Activated effector memory CD4-positive, alpha-beta T cell treated with Interleukin-2 at 50 U/mL for 16 hours (primary cell): Measurements from ENCODE around the gene CTTNBP2NL.
"Not testable (repeated sequence)": the region's sequence is repeated elsewhere in the genome, so short reads cannot be mapped to it uniquely, and the experiment has no call there.

Source experiments
- DNase-seq: peaks from one replicate; pipeline ENCODE4 v3.0.0-alpha.2; 2020

CTTNBP2NL gene

DNA sequence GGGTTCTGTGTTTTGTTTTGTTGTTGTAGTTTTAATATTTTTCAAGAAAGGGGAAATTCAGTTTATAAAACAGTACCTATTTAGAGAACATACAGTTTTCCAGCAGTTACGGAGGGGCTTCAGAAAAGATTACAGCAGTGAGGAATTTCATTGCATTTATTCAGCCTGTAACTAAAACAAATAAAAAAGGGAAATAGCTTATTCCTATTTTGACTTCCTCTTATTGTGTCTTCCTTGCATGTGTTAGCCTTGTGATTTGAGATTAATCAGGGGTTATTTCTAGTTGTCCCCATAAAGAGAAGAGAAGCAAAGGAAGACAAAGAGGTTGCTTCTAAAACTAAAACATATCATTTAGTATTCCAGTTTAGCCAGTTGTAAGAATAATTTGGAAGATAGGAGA, 35.0 kb downstream of the CTTNBP2NL start:
- no peak for DNase-seq

DNA sequence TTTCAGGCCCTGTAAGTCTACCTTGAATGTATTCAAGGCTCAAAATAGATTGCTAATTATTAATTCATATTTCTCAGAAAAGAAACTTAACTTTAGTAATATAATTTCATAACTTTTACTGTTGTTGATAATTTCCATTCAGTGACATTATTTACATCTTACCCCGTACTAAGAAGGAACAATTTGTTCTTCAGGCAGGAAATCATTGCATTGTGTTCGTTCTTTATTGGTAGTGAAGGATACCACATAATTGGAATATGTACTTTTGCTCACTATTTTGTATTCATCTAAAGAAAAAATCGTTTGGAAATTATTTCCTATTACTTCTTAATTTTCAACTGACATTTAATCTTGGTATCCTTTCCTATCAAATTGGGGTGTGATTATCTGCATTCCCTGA, 39.4 kb downstream of the CTTNBP2NL start:
- DNase-seq: no peak

DNA sequence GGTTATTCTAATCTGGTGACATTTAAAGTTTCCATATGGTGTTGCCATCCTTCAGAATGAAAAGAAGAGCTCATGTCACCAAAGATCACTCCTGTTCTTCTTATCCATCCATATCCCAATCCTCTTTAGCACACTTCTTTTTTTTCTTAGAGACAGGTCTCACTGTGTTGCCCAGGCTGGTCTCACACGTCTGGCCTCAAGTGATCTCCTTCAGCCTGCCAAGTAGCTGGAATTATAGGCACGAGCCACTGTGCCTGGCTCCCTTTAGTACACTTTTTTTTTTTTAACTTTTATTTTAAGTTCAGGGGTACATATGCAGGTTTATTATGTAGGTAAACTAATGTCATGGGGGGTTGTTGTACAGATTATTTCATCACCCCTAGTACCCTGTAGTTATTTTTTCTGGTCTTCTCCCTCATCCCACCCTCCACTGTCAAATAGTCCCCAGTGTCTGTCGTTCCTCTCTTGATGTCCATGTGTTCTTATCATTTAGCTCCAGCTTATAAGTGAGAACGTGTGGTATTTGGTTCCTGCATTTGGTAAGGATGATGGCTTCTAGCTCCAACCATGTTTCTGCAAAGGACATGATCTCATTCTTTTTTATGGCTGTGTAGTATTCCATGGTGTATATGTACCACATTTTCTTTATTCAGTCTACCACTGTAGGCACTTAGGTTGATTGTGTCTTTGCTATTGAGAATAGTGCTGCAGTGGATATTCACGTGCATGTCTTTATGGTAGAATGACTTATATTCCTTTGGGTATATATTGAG, 40.6 kb downstream of the CTTNBP2NL start:
- no peak for DNase-seq

DNA sequence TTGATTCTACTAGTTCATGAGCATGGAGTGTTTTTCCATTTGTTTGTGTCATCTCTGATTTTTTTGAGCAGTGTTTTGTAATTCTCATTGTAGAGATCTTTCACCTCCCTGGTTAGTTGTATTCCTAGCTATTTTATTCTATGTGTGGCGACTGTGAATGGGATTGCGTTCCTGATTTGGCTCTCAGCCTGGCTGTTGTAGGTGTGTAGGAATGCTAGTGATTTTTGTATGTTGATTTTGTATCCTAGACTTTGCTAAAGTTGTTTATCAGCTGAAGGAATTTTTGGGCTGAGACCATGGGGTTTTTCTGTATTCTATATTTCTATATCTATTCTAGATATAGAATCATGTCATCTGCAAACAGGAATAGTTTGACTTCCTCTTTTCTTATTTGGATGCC, 42.1 kb downstream of the CTTNBP2NL start:
- DNase-seq: not testable (repeated sequence)

DNA sequence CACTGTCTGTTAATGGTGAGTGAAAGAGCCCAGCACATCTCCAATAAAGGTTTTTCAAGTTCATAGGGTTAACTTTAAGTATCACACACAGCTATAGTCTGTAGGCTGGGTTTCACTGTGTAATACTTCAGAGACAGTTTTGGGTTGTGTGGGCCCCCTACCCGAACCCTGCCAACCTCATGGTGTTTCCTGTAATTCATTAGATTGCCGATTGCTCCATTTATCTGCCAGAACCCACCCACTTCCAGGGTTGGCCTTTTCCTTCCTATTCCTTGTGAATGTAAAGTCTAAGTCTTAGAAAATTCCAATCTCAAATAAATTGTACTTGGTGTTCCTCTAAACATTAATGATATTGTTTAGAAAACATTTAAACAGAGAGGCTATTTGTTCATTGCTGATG, 43.6 kb downstream of the CTTNBP2NL start:
- no peak for DNase-seq

DNA sequence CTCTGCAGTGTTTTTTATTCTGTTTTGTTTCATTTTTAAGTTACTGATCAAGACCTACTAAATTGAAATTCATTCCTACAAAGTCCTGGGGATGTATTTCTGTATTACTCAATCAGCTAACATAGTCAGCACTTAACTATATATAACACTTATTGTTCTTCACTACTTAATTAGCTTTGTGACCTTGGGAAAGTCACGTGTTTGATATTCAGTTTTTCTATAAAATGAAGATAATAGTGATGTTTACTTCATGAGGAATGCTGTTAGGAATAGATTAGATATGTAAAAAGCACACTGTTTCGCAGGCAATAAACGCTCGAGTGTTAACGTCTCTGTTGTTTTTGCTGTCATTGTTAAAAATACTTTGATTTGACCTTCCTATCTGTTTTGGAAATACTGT, 44.6 kb downstream of the CTTNBP2NL start:
- DNase-seq: no peak

DNA sequence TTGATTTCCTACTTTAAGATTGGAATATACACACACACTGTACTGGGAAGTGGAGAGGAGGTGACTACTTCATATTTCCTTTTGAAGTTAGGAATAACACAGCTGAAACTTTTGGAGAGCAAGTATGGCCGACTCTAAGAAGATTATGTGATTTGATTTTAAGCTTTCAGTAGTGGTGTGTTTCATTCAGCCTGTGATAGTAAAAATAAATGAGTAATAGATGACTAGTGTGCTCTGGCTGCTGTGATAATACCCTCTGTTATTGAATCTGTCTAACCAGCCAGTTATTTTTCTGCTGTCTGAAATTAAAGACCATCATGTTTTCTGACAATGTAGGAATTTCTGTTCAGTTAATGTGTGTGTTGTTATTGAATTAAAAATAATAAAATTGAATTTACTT, 48.3 kb downstream of the CTTNBP2NL start:
- no peak for DNase-seq

DNA sequence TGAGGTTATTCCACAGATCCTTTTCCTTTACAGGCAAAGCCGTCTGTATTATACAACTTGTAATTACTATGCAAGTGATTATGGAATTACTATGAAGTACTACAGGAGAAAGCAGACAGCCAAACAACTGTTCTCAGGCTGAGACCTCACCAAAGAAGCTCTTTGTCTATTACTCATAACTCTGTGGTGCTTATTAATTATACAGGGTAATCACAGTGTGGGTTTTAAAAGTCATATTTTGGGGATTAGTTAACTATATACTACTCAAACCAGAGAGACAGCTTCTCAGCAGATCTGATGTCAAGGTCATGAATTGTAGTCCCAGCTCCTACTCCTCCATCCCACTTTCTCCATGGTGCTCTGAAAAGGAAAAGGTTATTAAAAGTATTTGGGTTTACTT, 49.6 kb downstream of the CTTNBP2NL start:
- no peak for DNase-seq

DNA sequence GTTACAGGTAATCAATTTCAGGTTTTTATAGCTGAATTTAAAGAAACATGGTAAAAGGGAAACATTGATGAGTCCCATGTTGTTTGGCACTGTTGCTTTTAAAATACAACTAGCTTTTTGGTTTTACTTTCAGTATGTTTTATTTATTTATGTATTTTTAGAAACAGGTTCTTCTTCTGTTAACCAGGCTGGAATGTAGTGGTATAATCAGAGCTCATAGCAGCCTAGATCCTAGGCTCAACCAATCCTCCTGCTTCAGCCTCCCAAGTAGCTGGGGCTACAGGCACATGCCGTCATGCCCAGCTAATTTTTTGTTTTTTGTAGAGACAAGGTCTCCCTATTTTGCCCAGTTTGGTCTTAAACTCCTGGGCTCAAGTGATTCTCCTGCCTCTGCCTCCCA, 50.4 kb downstream of the CTTNBP2NL start:
- DNase-seq: no peak

DNA sequence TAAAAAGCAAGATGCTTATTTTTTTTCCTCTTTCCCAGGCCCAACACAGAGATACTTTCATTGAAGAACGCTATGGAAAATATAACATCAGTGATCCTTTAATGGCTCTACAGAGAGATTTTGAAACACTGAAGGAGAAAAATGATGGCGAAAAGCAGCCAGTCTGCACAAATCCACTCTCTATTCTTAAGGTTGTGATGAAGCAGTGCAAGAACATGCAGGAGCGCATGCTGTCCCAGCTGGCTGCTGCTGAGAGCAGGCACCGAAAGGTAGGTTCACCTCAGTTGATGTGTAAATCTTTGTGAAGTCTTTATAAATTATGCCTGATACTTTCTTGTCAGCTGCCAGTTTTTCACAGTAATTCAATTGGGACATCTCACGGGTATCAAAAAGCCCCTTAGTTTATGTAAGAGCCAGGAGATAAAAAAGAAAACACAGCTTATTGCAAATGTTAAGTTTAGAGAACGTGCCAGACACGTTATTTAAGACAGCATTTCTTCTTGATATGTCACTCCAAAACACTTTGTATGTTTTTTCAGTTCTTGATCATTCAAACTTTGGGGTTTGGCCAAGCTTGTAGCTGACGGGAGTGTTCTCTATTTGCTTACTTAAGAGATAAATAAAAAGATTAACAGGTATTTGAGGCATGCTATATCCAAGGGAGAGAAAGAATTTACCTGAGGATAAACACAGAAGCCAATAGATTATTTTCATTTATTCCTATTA, 53.1 kb downstream of the CTTNBP2NL start:
- no peak for DNase-seq

DNA sequence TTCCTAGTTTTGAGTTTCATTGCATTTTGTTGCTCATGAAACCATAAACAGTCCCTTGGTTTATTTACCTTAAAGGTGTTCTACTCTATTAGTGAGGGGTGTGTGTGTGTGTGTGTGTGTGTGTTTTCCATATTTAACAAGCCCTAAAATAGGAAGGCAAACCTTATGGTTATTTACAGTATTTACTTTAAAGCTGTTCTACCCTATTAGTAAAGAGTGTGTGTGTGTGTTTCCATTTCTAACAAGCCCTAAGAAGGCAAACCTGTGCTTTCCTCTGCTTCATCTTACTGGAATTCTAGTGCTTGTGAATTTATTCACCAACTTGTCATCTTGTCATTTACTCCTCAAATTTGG, 53.6 kb downstream of the CTTNBP2NL start:
- DNase-seq: no peak

DNA sequence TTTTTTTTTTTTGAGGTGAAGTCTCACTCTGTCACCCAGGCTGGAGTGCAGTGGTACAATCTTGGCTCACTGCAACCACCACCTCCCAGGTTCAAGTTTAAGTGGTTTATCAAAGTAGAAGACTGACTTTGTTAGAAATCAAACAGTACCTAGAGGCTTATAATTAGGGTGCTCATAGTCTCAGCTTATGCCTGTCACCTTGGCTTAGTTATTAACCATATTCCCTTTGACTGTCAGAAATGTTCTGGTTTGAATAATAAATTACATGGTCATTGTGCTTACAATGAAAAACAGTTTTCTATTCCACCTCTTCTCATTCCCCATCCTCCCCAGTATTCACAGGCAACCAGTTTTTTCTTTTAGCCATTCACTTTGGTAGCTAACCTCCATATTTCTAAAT, 54.8 kb downstream of the CTTNBP2NL start:
- no peak for DNase-seq

DNA sequence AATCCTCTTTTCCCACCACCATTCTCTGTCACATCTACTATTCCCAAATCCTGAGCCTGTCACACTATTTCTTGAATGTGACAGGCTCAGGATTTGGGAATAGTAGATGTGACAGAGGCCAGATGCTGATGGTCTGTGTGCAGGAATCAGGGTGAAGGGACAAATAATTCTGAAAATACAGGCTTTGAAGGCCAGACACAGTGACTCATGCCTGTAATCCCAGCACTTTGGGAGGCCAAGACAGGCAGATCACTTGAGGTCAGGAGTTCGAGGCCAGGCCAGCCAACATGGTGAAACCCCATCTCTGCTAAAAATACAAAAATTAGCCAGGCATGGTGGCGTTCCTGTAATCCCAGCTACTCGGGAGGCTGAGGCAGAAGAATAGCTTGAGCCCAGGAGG, 55.3 kb downstream of the CTTNBP2NL start:
- DNase-seq: not testable (repeated sequence)

DNA sequence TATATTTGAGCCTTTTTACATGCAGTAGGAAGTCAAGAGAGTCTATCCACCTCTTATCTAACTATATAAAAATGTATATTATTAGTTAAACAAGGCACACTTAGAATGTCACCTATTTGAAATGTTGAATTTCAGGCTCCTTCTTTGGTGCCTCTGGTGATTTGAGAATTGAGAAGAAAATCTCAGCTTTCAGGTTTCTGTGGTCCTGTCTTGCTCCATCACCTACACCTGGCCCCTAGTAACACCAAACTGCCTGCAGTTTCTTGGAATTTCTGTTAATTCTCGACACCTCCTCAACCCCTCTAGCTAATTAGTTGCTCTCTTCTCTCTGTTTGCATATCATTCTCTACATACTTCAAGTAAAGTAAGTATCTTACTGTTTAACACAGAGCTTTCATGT, 57.9 kb downstream of the CTTNBP2NL start:
- no peak for DNase-seq

DNA sequence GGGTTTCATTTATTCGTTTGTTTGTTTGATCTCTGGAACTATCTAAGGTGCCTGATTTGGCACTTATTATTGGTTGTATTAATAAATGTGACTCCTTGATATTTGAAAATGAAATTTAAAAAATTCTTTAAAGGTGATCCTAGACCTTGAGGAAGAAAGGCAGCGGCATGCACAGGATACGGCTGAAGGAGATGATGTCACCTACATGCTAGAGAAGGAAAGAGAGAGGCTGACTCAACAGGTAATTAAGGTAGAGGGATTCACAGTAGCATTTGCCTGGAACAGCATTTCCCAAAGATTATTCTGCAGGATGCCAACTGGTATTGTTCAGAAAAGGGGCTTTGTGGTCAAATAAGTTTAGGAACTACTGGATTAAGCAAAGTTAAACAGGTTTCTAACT, 58.3 kb downstream of the CTTNBP2NL start:
- no peak for DNase-seq

DNA sequence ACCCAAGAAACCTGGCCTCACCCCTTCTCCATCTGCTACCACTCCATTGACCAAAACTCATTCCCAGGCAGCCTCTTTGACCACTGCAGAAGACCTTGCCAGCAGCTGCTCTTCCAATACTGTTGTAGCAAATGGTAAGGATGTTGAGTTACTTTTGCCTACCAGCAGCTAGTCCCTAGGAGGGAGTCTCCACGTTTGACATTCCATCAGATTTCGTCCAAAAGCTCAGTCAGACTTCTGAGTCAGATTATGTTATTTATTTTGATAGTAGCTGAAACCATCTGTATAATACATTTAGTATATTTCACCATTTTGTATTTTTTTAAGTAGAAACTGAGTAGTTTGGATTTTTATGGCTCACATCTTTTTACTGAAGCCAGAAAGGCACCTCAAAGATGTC, 61.2 kb downstream of the CTTNBP2NL start:
- DNase-seq: no peak

DNA sequence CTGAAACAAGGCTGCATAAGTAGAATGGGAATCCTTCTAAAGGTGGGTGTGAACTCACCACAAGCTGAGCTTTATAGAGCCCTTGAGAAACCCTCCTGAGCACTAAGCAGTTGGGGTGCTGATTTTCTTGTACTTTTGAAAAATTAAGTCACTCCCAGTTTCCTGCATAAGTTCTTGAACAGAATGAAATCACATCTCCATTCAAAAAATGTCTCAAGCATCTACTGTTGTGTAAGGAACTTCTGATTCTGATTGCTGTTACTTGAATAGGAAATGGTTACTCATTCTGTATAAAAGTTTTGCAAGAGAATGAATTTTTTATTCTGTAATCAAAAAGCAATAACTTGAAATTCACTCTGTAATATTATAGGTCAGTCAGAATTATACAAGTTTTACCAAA, 61.9 kb downstream of the CTTNBP2NL start:
- DNase-seq: no peak

DNA sequence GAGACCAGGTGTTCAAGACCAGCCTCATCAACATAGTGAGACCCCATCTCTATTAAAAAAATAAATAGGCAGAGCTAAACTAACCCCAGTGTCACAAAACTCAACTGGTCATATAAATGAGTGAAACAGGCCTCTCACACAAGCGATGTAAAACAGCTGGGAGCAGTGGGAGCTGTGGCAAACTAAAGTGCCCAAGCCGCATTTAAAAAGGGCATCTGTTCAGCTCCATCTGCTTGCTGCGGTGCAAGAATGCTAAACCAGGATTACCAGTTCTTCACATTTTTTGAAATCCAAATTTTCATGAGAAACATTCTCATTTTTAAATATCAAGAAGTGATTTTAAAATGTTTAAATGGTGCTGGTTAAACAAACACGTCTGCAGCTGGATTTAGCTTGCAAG, 62.7 kb downstream of the CTTNBP2NL start:
- DNase-seq: no peak

DNA sequence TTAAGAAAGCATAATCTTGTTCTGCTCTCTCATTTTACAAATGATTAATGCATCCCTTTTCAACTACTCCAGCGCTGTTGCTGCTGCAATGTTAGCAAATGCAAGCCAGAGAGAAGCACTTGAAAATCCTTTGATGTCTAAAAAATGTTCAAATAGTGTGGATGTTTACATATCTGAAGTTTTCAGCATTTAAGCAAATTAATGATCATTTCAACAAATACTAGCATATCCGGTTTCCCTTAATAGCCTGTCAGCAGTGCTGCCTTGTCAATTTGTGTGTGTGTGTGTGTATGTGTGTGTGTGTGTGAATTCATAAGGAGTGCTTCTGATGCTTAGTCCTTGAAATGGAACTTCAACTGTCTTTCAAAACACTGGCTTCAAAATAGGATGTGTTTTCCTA, 64.6 kb downstream of the CTTNBP2NL start:
- no peak for DNase-seq

DNA sequence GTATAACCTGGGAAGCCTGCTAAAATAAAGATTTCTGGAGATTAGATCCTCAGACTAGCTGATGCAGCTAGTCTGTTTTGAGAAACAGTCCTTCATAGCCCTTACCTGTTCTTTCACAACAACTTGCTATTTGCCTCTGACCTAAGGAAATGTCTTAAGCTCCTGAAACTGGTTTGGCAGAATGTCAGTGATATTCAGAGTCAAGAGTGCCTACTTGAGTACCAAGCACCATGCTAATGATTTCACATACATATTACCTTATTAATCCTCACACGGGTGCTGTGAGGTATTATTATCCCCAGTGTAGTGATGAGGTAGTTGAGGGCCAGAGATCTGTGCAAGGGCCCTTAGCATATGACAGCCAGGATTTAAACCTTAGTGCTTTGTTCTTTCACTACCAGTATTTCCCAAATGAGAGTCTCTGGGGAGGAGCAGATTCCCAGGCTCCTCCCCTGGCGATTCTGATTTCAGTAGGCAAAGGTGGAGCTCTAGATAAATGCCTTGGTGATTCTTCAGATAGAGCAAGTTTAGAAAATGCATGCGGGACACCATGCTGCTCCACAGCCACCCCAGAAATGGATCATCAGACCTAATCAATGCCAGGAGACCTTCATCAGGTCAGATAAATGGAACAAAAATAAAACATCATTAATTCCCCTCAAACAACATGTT, 65.3 kb downstream of the CTTNBP2NL start:
- DNase-seq: no peak

DNA sequence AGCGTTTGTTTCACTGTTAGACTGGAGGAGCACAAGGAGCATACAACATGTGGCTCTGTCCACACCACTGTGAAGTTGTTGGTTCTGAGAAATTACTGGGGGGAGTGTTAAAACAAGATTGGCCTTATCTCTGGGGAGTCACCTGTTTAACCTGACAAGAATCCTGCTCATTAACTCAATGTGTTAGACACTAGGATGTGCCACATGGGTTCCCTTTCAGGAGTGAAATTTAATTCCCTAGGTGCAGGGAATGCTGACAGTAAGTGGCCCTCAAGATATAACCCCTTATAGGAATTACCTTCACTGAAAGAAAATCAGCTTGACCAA, 66.9 kb downstream of the CTTNBP2NL start:
- no peak for DNase-seq

DNA sequence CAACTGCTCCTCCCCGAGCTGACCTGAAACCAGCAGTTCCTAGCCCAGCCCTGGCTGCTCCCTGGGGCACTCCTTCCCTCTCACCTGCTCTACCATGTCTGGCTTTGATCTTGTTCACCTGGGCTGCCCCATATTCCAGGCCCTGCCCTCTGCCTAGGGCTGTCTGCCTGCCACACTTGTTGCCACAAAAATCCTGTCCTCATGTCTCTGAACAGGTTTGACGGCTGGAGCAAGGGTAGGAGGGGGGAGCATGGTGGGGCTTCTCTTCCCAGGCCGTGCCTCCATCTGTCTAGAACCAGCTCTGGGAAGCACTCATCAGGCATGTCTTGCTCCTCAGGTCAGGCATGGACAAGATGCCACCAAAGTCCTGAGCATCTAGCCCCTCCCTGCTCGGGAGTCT, 68.5 kb downstream of the CTTNBP2NL start:
- DNase-seq: no peak

DNA sequence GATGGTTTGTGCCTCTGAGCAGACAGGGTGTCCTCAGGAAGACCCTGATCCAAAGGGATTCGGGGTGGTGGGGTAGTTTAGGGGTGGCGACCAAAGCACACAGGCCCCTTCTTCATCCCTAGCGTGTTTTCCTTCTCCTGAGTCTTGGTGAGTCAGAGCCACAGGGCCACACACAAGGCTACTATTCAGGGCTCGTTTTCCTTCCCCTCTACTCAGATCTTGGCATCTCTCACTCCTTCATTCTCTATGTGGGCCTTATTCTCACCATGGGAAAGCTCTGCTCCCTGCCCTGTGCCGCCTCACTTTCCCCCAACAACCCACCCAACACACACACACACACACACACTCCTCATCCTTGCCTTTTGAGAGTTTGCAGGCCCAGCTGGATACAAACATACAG, 69.1 kb downstream of the CTTNBP2NL start:
- no peak for DNase-seq

DNA sequence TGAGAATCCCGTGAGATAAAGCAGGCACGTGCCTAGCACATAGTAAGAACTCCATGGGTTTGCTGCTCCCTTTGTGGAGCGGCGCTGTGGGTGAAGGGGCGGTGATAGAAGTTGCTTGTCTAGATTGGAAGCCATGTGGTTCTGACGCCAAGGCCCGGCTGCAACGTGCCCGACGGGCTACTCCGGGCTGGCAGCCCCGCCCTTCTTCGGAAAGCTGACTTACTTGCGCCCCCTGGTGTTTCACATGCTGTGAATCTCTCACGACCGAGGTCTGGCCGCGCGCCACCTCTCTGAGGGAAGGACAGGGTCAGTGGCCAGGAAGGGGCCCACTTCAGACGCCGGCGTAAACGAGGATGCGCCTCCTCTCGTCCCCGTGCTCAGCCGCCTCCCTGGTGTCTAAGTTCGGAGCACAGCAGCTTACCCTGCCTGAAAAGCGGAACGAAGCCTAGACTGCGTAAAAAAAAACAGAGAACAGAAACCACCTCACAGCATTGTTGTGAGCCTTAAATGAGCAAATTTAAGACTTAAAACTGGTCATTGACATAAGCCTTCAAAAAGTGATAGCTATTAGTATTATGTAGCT, 70.2 kb downstream of the CTTNBP2NL start:
- peak; percentile 73 for DNase-seq
